NCI-H69 (cell line): Measurements from ENCODE around the gene TBPL1.
A peak's percentile ranks its signal among the peaks of the same experiment; 100 is the strongest.

ENCODE experiments used
- DNase-seq: peaks from one replicate; lab custom pipeline; 2025; lab: John Stamatoyannopoulos, UW

Gene TBPL1

GRCh38 chr6:134007077-134007476 lies 54.1 kb downstream of the TBPL1 start:
- peak; percentile 99 for DNase-seq

GRCh38 chr6:134009876-134010275 lies 56.9 kb downstream of the TBPL1 start:
- no peak for DNase-seq

DNA sequence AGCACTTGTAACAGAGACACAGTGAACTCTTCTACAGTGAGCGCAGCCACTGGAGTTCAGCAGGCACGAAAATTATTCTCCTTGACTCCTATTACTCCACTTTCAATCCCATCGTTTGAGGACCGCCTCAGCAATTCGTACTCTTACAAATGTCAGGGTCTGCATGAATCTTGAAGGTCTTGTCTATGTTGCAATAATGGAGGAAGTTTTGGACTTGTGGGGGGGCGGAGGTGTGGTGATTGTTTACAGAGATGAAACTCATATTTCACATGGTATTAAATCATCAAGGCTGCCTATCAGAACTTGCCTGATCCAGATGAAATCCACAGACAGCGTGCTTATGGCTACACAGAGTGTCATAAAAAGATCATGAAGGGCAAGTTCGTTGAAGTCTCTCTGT lies 57.4 kb downstream of the TBPL1 start:
- DNase-seq = no peak

DNA sequence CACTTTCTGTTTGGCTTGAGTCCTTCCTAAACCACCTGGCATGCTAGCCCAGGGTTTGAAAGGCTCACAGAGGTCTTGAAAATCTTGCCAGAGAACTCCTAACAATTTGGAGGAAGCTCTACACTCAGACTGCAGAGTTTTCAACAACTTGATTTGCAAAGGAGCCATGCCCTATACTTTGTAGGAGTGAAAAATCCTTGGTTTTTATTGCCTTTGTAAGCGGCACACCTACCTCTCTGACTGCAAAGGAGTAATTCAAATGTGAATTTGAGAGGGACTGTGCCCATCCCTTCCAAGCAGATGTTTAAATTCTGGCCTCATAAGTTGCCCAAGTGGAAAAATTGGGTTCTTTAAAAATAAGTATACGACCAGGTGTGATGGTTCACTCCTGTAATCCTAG lies 58.0 kb downstream of the TBPL1 start:
- no peak for DNase-seq

GRCh38 chr6:134014588-134015137 lies 61.6 kb downstream of the TBPL1 start:
- no peak for DNase-seq

GRCh38 chr6:134015719-134016557 lies 62.9 kb downstream of the TBPL1 start:
- DNase-seq = peak; percentile 48

DNA sequence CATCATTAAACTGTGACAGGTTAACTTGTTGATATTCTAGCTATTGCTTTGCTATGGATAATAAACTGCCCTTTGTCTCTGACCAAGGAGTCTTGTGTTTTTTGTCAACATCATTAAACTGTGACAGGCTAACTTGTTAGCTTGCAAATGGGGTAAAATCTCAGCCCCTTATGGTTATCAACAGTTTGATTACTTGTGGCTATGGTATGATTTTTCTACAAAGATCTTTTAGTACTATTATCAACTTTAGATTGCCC lies 63.5 kb downstream of the TBPL1 start:
- peak; percentile 32 for DNase-seq

DNA sequence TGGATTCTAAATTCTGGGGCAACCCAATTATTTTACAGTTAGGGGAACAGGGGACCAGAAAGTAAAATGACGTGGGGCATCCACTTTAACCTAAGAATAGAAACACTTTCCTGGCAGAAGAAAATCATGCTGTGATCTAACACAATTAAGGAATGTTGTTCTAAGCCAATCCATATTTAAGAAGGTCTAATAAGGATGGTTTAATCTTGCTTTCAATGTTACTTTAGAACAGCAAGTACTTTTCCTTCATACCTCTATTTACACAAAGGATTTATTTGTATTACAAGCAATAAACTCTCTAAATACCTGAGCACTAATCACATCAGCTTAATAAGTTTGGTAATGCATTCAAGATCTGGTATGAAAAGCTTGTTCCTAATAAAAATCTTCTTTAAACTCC lies 67.0 kb downstream of the TBPL1 start:
- DNase-seq = no peak

DNA sequence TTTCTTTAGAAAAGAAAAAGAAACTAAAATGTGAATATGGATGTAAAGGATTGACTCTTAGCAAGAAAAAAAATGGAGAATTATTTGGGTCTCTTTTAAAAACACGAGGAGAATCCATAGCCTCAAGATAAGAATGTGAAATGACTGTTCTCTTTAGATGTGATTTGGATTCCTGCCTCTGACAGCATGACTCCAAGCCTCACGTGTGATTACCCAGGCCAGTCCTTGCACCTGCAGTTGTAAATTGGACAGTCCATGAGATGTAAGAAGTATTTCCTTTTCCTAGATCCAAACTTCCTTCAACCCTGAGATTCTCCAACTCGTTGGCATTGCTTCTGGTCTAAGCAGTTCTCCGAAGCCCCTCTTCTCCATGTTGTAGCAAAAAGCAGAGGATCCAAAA lies 67.5 kb downstream of the TBPL1 start:
- peak; percentile 61 for DNase-seq

GRCh38 chr6:134020968-134021367 lies 67.9 kb downstream of the TBPL1 start:
- DNase-seq = no peak

- no peak for DNase-seq
Observed at GRCh38 chr6:134021396-134022122, 68.5 kb downstream of the TBPL1 start.

DNA sequence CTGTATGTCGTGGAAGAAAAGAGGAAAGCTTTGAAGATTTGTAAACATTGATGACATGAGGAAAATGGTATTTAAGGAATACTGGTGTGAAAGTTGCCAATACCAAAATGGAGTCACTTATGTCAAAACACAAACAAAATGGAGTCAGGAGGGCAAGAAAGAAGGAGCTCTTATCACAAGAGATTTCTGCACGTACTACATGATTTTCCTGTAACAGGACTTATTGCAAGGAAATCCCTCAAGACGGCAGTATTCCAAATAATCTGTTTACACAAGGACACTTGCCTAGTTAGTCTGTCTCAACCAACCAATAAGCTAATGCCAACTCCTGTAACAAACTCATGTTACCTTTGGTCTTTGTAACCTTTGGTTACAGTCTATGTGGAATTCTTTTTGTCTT lies 69.6 kb downstream of the TBPL1 start:
- no peak for DNase-seq

DNA sequence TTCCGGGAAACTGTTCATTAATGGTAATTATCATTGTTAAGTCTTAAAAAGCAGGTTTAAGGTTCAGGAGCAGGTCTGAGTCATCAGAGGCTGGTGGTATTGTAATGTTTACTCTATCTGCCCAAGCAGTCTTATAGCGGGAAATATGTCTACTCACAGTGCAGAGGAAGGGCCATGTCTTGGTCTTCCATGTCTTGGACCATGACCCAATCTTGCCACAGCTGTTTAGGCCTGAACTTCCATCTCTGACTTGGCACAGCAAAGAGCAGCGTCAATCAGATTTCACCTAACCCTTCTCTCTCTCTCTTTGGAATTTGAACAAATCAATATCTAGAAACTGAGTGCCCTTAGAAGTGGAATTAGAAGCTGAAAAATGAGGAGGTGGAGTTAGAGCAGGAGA lies 73.6 kb downstream of the TBPL1 start:
- peak; percentile 53 for DNase-seq

- DNase-seq = no peak
Observed at GRCh38 chr6:134028438-134028837, 75.4 kb downstream of the TBPL1 start.

DNA sequence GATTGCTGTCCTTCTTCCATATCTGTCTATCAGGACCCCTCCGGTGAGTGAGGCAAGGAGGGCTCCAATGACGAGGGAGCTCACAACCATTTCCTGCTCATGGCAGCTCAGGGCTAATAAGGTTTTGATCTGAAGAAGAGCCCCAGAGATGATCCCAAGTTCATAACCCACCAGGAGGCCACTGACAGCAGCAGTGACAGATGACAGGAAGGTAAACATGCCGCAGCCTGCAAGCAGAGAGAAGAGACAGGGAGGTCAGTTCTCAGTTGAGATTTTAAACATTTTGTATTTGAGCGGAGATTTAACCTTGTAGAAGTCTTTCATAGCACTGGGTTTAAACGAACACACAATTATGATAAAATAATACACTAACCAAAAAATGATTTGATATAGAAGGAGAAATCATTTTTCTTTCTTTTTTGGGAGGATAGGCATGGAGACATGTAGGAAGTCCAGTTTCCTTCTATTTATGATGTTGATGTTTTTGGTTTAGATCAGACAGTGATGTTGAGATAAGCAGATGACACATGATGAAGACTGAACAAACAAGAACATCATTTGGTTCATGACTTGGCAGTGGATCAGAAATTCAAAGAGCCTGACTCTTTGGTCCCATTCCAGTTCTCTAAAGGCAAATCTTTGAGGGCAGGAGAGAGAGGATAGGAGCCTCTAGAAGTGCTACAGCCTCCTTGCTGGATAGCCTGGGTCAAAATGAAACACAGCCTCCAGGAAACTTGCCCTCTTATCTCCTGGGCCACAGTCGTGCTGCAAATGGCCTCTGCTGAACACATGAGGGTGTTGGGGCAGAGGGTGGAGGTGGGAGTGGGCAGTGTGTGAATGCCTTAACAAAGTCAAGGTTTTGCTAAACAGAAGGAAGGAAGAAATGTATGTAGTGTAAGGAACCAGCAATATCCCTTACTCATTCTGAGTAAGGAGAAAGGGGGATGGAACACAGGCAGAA lies 76.8 kb downstream of the TBPL1 start:
- DNase-seq = peak; percentile 65

DNA sequence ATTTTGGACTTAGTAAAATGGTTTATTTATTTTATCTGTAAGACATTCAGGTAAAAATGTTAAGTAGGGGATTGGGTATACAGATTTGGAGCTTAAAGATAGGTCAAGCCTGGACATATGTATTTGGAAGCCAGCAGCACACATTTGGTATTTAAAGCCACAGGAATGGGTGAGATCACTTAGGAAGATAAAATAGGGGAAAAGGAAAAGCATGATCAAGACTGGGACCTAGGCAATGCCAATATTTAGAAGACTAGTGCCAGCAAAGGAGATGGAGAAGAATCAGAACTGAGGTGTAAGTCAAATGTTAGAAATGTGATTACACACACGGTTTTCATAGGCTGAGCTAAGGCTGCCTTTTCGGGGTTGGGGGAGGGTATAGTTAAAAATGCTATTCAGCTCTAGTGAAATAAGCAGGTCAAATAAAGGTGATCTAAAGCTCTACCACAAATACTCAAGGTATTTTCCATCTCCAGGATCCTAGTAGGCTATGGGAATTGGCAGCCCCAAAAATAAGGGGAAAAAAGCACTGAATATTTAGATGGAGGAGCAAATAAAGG lies 78.8 kb downstream of the TBPL1 start:
- no peak for DNase-seq

- DNase-seq = peak; percentile 29
Observed at GRCh38 chr6:134034478-134034877, 81.5 kb downstream of the TBPL1 start.

DNA sequence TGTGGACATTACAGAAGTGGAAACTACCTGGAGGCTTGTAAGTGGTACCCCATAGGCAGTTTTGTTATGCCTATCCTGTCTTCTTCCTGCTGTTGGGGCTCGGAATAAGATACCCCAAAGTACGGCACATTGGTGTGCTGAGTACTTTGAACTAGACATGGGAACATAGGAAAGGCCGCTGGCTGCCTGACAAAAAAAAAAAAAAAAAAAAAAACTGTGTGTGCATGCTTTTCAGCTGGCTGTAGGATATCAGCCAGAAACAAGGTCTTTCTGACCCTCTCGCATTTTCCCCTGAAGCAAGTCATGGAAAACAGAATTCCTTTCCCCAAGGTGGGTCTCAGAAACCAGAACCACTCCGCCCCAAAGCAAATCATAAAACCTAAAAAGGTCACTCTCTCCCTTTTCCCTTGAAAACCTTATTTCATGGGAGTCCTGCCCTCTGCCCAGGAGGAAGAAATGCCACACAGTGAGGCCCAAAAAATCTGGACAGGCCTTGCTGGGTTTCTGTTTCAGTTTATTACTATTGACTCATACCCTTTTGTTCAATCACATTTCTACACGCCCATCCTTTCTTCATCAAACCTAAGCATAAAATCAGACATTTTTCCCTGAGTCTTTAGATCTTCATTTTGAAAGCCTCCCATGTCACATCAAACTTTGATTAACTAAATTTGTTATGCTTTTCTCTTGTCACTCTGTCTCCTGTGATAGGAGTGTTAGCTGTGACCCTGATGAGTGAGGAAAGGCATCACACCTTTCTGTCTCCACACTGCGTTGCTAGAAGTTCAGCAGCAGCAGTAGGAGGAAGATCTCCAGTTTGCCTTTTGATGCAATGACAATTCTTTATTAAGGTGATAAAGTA lies 82.2 kb downstream of the TBPL1 start:
- DNase-seq = peak; percentile 69

DNA sequence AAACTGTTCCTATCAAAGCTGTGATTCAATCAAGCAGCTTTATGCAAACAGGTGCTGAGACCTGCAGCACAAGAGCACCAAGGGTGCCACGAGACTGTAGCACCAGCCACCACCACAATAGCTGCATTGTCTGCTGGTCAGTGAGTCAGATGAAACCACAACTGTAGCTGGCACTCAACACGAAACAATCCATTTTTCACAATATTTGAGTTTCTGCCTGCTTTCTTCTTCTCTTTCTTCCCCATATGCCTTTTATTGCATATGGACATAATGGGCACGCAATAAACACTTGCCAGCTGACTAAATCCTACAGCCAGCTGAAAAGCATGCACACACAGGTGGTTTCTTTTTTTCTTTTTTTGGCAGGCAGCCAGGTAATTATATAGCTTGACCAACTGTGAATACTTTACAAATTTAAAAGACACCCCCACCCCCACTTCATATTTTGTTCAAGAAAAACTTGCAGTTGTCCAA lies 82.8 kb downstream of the TBPL1 start:
- peak; percentile 98 for DNase-seq

DNA sequence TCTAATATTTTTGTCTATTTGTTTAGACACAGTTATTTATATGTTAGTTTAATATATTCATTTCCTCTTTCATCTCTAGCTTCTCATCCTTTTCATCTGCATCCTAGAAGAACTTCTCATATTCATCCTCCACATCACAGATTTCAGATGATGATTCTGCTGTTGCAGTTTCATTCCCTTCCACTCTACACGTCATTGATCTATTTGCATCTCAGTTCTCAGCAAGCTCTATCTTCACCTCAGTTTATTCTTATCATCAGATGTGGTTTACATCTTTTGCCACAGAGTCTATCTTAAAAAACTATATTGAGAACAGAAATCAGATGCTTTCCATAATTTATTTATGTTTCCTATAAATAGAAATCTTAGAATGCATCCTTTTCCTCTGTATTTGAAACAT lies 86.1 kb downstream of the TBPL1 start:
- DNase-seq = no peak
